K562 (cell line): Measurements from ENCODE around the gene LRP1B. TPM values are rescaled to one million over a fixed set of nuclear protein-coding genes. Genes with fewer than 3 reads are reported as not detected.

Experiments used
- ATAC-seq: fragments of 200-7000 bp; cut with Tn5 transposase; 3 replicates; pipeline ENCODE4 v1.9.1; 2020; ENCODE audit warnings: moderate library complexity
- BruUV-seq: library from RNA; stranded (reverse); fragments of 400-500 nt; replicated peaks from 2 replicates; lab custom pipeline; 2021; lab: Mats Ljungman, UMichigan
- CTCF ChIA-PET: fragments of 300-600 bp; formaldehyde crosslinking; extraction: SDS; loops from one replicate; lab custom pipeline; 2021; ENCODE audit warnings: low intra/inter-chr PET ratio; lab: Yijun Ruan, JAX
- POLR2A ChIA-PET: fragments of 300-600, 350-650 bp; sonication (Branson Sonifier 250); formaldehyde crosslinking; extraction: SDS; loops from one replicate; lab custom pipeline; 2021; ENCODE audit warnings: antibody characterized with exemption, inconsistent platforms; lab: Yijun Ruan, JAX
- DNase-seq, 4 experiments: peaks; one replicate each; pipeline versions ENCODE4 v3.0.0 to v3.0.0-alpha.2; 2011 to 2018; ENCODE audit warnings: low spot score in 3 of 4, mixed read lengths in 3 of 4; ENCODE audit errors: extremely low read depth in 1 of 4
- FAIRE-seq: peaks from 2 replicates; lab custom pipeline; 2011; peaks lifted over from hg19 to GRCh38; lab: Jason Lieb, UNC
- H2AFZ ChIP-seq: 2 replicates; pipeline ENCODE4 v1.6.0; 2011; ENCODE audit warnings: low read depth, low read length, control low read depth, inconsistent platforms
- H3K27ac ChIP-seq: fragments of 200-600 bp; 3 replicates; pipeline ENCODE4 v1.8.0; 2011; ENCODE audit warnings: low read depth, mild to moderate bottlenecking, control low read depth, inconsistent platforms, low read length, moderate library complexity, mixed read lengths; ENCODE audit errors: extremely low read depth
- H3K27me3 ChIP-seq, 2 experiments: fragments of 300-600 bp in 1 of 2; 2 replicates in 1 of 2; 3 replicates in 1 of 2; pipeline versions ENCODE4 v1.6.0 to v1.8.0; 2011; ENCODE audit warnings: inconsistent platforms in 2 of 2, low read length in 2 of 2, mild to moderate bottlenecking in 1 of 2, mixed read lengths in 1 of 2, moderate library complexity in 1 of 2; ENCODE audit not compliant: control insufficient read depth in 2 of 2, insufficient read depth in 2 of 2
- H3K36me3 ChIP-seq: fragments of 300-600 bp; 3 replicates; pipeline ENCODE4 v1.8.0; 2011; ENCODE audit warnings: mild to moderate bottlenecking, low read length, inconsistent platforms; ENCODE audit not compliant: control insufficient read depth, insufficient read depth
- H3K4me1 ChIP-seq, 2 experiments: fragments of 200-600 bp in 1 of 2; replicated peaks in 1 of 2; 2 replicates in 1 of 2; 3 replicates in 1 of 2; pipeline versions ENCODE4 v1.5.1 to v1.8.0; 2011; ENCODE audit warnings: inconsistent platforms in 2 of 2, low read length in 2 of 2, mild to moderate bottlenecking in 1 of 2, mixed read lengths in 1 of 2, moderate library complexity in 1 of 2; ENCODE audit not compliant: control insufficient read depth in 2 of 2, insufficient read depth in 2 of 2
- H3K4me2 ChIP-seq: 2 replicates; pipeline ENCODE4 v1.6.1; 2011; ENCODE audit warnings: low read length, control low read depth, inconsistent platforms, mixed read lengths; ENCODE audit not compliant: insufficient read depth
- H3K4me3 ChIP-seq: fragments of 200-600 bp; sonication (generic), shearing (Covaris generic); 2 replicates; pipeline ENCODE4 v1.5.1; 2016; ENCODE audit warnings: control low read depth, inconsistent platforms
- H3K79me2 ChIP-seq: fragments of 200-600 bp; 3 replicates; pipeline ENCODE4 v1.8.0; 2011; ENCODE audit warnings: low read length, inconsistent platforms; ENCODE audit not compliant: control insufficient read depth, insufficient read depth
- H3K9ac ChIP-seq, 2 experiments: 2 replicates each; pipeline versions ENCODE4 v1.6.0 to v1.6.1; 2011; ENCODE audit warnings: low read depth in 2 of 2, low read length in 2 of 2, control low read depth in 1 of 2, inconsistent platforms in 1 of 2, mild to moderate bottlenecking in 1 of 2, mixed read lengths in 1 of 2; ENCODE audit not compliant: insufficient read depth in 1 of 2
- H3K9me1 ChIP-seq: one replicate; pipeline ENCODE4 v1.6.0; 2011; ENCODE audit warnings: inconsistent platforms, mild to moderate bottlenecking, low read length, moderate library complexity; ENCODE audit not compliant: control insufficient read depth, insufficient read depth
- H3K9me3 ChIP-seq: replicated peaks from 2 replicates; pipeline ENCODE4 v1.5.1; 2011; ENCODE audit warnings: low read depth, low read length, inconsistent platforms; ENCODE audit not compliant: control insufficient read depth, insufficient read depth
- H4K20me1 ChIP-seq: replicated peaks from 2 replicates; pipeline ENCODE4 v1.6.1; 2011; ENCODE audit warnings: low read length, inconsistent platforms, mixed read lengths; ENCODE audit not compliant: control insufficient read depth, insufficient read depth
- FOXA3 ChIP-seq, 2 experiments: fragments of 450-650 bp in 1 of 2; sonication (generic) in 1 of 2; formaldehyde crosslinking; IDR thresholded peaks in 1 of 2; conservative IDR thresholded peaks in 1 of 2; 2 replicates each; pipeline versions ENCODE4 v1.4.0 to v1.8.0; 2020 to 2022; ENCODE audit warnings: mild to moderate bottlenecking in 2 of 2, missing genetic modification reagents in 1 of 2
- HNRNPK ChIP-seq: fragments of 200-400 bp; formaldehyde crosslinking; IDR thresholded peaks from one replicate; pipeline ENCODE4 v1.6.1; 2018; ENCODE audit warnings: mild to moderate bottlenecking, low read depth, low read length; ENCODE audit not compliant: poor library complexity, severe bottlenecking
- MAX ChIP-seq: sonication (generic); formaldehyde crosslinking; IDR thresholded peaks from 2 replicates; pipeline ENCODE4 v1.9.0; 2022; ENCODE audit warnings: mild to moderate bottlenecking, missing genetic modification reagents
- MAZ ChIP-seq, 2 experiments: fragments of 450-650 bp in 1 of 2; sonication (generic) in 1 of 2; formaldehyde crosslinking; IDR thresholded peaks in 1 of 2; conservative IDR thresholded peaks in 1 of 2; 2 replicates each; pipeline versions ENCODE4 v1.4.0 to v1.5.0; 2020; ENCODE audit warnings: mild to moderate bottlenecking in 1 of 2, missing genetic modification reagents in 1 of 2
- NFIX ChIP-seq: fragments of 250-450 bp; sonication (Bioruptor Pico); IDR thresholded peaks from 2 replicates; pipeline ENCODE4 v1.4.0; 2020; ENCODE audit warnings: low read depth, mild to moderate bottlenecking, moderate library complexity
- NR0B1 ChIP-seq: fragments of 450-650 bp; IDR thresholded peaks from one replicate; pipeline ENCODE4 v1.6.1; 2018; ENCODE audit warnings: mild to moderate bottlenecking, moderate library complexity; ENCODE audit not compliant: partially characterized antibody
- RBM25 ChIP-seq: fragments of 200-400 bp; formaldehyde crosslinking; IDR thresholded peaks from 2 replicates; pipeline ENCODE4 v1.6.1; 2018; ENCODE audit warnings: low read length, low read depth, moderate library complexity; ENCODE audit not compliant: severe bottlenecking
- SAFB2 ChIP-seq: fragments of 200-400 bp; formaldehyde crosslinking; IDR thresholded peaks from 2 replicates; pipeline ENCODE4 v1.6.1; 2018; ENCODE audit warnings: borderline replicate concordance, low read length, low read depth, moderate library complexity; ENCODE audit not compliant: severe bottlenecking
- SIRT6 ChIP-seq: IDR thresholded peaks from one replicate; pipeline ENCODE4 v1.6.1; 2012; ENCODE audit warnings: low read depth, mild to moderate bottlenecking, control low read depth, inconsistent platforms, low read length, moderate library complexity
- XRCC3 ChIP-seq: fragments of 450-650 bp; IDR thresholded peaks from 2 replicates; pipeline ENCODE4 v1.6.1; 2017; ENCODE audit warnings: mild to moderate bottlenecking, moderate library complexity
- WGBS: fragments of 100-300 bp; shearing (Covaris generic); methylation state at CpG from one replicate; pipeline ENCODE4 v1.1.6; 2016; ENCODE audit warnings: low coverage, mixed read lengths; ENCODE audit not compliant: insufficient coverage; ENCODE audit errors: missing lambda C conversion rate; 5-methylcytosine and 5-hydroxymethylcytosine counted together
- in situ Hi-C: fragments of 300-500 bp; cut with MboI; formaldehyde crosslinking; loops from 4 replicates; pipeline ENCODE4 v1.15.0; 2018; ENCODE audit warnings: inconsistent platforms, mixed read lengths
- intact Hi-C: fragments of 100-400 bp; cut with micrococcal nuclease; formaldehyde crosslinking; loops from 2 replicates; pipeline ENCODE4 v1.14.2; 2022
- polyA plus RNA-seq, 8 experiments: library from polyadenylated mRNA; depleted of rRNA in 4 of 8; stranded (reverse) in 5 of 8; unstranded in 3 of 8; fragments of >200 nt; fragmentation: Nextera tagmentation in 2 of 8; fragmentation: Illumina TruSeq in 1 of 8; extraction: Ambion mirVana in 2 of 8; extraction: Trizol in 1 of 8; gene quantifications; 2 replicates each; pipeline versions ENCODE4 v1.2.1 to v1.2.3, GENCODE V29; 2011 to 2014; ENCODE audit warnings: inconsistent platforms in 1 of 8, missing spikeins in 1 of 8
- total RNA-seq, 7 experiments: library from RNA; depleted of rRNA in 6 of 7; stranded (reverse); fragments of >200 nt in 6 of 7; fragmentation: Illumina TruSeq in 2 of 7; extraction: Trizol in 2 of 7; gene quantifications; 2 replicates each; pipeline versions ENCODE4 v1.2.1 to v1.2.3, GENCODE V29; 2011 to 2021; ENCODE audit warnings: low replicate concordance in 1 of 7

The LRP1B gene
- total and polyA plus RNA-seq, 9 of the 15 experiments (the other 6 are each of a cell fraction or from before 2014, with no cell fraction given) = not detected

- CTCF ChIA-PET = no interaction called here
- Histone ChIP-seq H3K9me1 (no peaks in the 10 kb centered on the region), H3K79me2 (no peaks in the 10 kb centered on the region), H3K9ac (no peak overlapping the region), H3K36me3 (no peaks in the 10 kb centered on the region), H3K4me3 (no peak overlapping the region), H3K27me3 (no peaks in the 10 kb centered on the region), H2AFZ (no peak overlapping the region), H3K4me1 (no peaks in the 10 kb centered on the region), H3K4me2 (no peak overlapping the region), H3K27ac (no peak overlapping the region), H3K9me3 (no peaks in the 10 kb centered on the region), H4K20me1 (no peaks in the 10 kb centered on the region)
- DNase-seq (no peak), ATAC-seq (no peak), FAIRE-seq (no peak)
- TF ChIP-seq SIRT6 (no peak), HNRNPK (peak; percentile 45)
- WGBS = no CpG with 5 or more reads among the region's 2 CpGs
- intact Hi-C loops = no loop called here
- no TSS peak for BruUV-seq
- POLR2A ChIA-PET = no interaction called here
- in situ Hi-C loops = no loop called here
Measured at GRCh38 chr2:141598982-141599381, 531.8 kb downstream of the LRP1B start.

GRCh38 chr2:141595316-141595920, 535.4 kb downstream of the LRP1B start:
- in situ Hi-C loops = no loop called here
- CTCF ChIA-PET = no interaction called here
- 2% methylated on average over 3 of the region's 3 CpGs for WGBS

More at GRCh38 chr2:141595316-141595920, 535.4 kb downstream of the LRP1B start:
- POLR2A ChIA-PET = no interaction called here
- no peak for TF ChIP-seq MAZ (CRISPR knock-in tag; conservative IDR thresholded peaks at IDR 0.05 in 1 of 2, IDR thresholded peaks at IDR 0.05 in 1 of 2)
- TF ChIP-seq SAFB2 = no peak
- no peak for TF ChIP-seq FOXA3 (CRISPR knock-in tag; conservative IDR thresholded peaks at IDR 0.05 in 1 of 2, IDR thresholded peaks at IDR 0.05 in 1 of 2)
- no peak for TF ChIP-seq MAX
- TF ChIP-seq NFIX (CRISPR knock-in tag) = no peak
- no peak for TF ChIP-seq RBM25
- TF ChIP-seq NR0B1 = no peak
- TF ChIP-seq XRCC3 = no peak
- Histone ChIP-seq H3K27me3 (no peaks in the 10 kb centered on the region), H4K20me1 (no peaks in the 10 kb centered on the region), H3K4me1 (no peaks in the 10 kb centered on the region), H3K36me3 (no peaks in the 10 kb centered on the region), H2AFZ (no peak overlapping the region), H3K9me3 (no peaks in the 10 kb centered on the region), H3K27ac (no peak overlapping the region), H3K4me3 (no peak overlapping the region), H3K4me2 (no peak overlapping the region), H3K9me1 (no peaks in the 10 kb centered on the region), H3K79me2 (no peaks in the 10 kb centered on the region), H3K9ac (no peak overlapping the region)
- FAIRE-seq = no peak
- no peak for ATAC-seq
- BruUV-seq = no TSS peak
- intact Hi-C loops = no loop called here
- no peak for DNase-seq
